ENCODE measurements around the gene GPNMB.

Gene GPNMB

DNA sequence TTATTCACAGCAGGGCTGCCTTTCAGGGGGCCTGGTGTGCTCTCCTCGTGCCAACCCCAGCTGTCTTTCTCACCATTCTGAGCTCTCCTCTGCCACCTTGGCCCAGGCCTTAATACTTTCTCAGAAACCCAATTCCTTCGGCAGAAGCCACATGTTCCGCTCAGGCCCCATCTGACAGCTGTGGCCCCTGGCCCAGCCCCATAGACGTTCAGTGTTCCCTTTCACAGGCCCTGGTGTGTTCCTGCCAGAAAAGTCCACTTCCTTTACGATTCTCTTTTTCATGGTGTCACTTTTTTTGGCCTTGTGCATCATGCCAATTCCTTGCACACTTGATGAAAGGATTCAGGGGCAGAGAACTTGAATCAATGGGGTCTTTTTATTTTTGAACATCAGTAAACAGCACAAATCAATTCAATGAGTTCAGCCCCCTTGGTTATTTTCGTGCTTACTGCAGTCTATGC, 15.9 kb upstream of the GPNMB start:
- no peak for DNase-seq (ENCODE audit: low spot score)

DNA sequence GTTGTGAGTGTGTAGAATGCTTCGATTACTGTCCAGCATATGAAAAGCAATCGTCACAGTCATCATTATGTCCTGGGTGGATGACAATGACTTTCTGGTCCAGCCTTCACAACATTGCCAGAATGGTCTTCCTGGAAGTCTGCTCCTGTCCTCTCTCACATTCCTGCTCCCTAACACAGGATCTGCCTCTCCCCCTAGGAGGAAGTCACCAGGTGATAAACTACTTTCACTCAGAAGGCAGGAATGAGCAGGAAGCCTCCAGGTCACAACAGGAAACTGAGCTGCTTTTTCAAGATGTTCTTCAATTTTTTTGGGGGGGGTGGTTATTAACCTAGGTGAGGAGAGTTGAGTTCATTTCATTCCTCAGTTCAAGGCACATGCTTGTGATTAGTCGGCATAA, 13.6 kb upstream of the GPNMB start:
- no peak for DNase-seq (ENCODE audit: low spot score)

DNA sequence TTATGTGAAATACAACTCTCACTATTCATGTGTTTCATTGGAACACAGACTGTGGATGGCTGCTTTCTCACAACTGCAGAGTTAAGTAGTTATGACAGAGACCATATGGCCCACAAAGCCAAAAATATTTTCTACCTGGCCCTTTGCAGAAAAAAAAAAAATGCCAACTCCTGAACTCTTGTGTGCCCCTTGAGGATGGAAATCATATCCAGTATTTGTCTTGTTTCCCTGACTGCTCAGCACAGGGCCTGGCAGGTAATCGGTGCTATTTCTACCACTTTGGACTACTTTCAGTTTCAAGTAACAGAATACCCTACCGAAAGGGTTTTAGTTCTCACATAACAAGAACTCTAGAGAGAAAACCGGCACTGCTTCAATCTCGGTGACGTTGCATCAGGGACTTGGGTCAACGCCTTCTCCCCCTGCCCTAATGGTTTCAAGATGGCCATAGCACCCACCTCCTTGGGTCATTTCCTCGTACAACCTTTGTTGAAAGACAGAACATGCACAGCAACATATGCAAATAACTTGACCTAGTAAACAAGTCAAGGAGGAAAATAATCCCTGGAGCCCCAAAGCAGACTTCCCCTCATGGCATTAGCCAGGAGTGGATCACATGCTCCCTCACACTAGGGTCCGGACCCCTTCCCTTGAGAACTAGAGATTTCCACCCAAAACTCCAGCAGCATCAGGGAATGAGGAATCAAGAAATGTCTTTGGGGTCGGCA, 11.8 kb upstream of the GPNMB start:
- no peak for DNase-seq (ENCODE audit: low spot score)

GRCh38 chr7:23235813-23236221, 10.8 kb upstream of the GPNMB start:
- peak; percentile 18 for DNase-seq (ENCODE audit: low spot score)

DNA sequence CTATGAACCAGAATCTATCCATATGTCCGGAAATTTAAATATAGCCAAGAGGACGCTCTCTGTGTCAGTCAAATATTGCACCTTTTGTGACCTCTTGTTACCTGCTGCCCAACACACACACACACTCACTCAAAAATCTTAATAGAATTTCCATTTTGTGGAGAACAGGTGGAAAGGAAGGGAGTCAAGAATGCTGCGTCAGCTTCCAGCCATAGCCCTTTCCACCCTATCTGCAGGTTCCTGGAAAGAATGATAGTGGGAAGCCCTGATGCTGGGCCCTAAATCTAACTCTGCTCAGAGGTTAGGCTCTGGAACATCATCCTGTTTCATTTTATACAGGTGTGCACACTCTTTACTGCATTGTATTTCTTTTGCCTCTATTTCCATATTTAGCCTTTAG, 9.6 kb upstream of the GPNMB start:
- DNase-seq (ENCODE audit: low spot score) = no peak

DNA sequence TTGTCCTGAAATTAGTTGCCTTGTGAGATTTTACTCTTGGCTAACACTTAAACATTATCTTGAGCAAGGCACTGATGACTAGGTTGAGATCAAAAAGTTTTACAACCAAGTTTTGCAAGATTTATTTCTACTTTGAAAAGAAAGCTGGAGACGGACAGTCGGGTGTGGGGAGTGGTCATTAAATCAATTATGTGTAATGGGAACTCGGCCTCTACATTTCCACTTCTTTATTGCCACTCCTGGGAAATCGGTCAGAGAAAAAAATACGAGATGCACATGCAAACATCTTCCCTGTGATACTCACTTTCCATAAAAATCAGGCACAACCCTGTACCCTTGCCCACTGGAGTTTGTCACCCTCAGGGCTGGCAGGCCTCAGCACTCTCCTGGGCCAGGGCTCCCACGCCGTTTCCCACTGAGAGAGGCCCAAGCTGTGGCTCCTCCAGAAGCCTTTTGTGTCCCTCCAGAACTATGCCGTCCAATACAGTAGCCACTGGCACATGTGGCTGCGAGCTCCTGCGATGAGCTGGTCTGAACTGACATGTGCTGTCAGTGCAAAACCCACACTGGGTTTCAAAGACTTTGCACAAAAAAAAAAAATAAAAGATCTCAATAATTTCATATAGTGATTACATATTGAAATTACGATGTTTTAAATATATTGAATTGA, 7.5 kb upstream of the GPNMB start:
- DNase-seq (ENCODE audit: low spot score) = no peak

GRCh38 chr7:23239698-23240097, 6.9 kb upstream of the GPNMB start:
- no peak for DNase-seq (ENCODE audit: low spot score)

DNA sequence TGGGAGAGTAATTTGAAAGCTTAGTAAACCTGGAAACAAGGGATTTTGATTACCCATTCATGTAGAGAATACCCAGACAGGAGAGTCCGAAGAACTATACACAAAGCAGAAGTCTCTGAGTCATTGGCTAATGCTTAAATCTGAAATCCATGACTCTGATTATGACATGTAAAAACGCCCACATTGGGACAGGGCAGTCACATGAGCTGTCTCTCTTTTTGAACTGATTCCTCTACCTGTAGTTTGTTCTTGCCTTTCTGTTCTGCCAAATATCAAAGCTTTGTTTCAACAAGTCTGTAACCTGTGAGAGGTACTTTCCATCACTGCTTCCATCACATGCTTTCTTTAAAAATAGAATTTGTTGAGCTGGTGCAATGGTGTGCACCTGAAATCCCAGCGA, 4.3 kb upstream of the GPNMB start:
- DNase-seq (ENCODE audit: low spot score) = no peak

DNA sequence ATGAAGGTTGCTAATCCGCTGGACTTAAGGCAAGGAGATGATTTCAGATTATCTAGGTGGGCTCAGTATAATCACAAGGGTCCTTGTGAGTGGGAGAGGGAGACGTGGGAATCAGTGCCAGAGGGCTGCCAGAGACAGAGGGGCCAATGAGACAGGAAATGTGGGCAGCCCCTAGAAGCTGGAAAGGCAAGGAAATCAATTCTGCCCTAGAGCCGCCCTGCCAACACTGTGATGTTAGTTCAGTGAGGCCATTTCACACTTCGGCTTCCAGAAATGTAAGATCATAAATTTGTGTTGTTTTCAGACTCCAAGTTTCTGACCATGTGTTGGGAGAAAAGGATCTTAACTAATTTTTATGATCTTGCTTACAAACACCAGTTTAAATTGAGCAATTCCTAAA, 3.6 kb upstream of the GPNMB start:
- no peak for DNase-seq (ENCODE audit: low spot score)

GRCh38 chr7:23247046-23247602, 549 bp downstream of the GPNMB start:
- no peak for DNase-seq (ENCODE audit: low spot score)

GRCh38 chr7:23247603-23248335, 1.2 kb downstream of the GPNMB start:
- DNase-seq (ENCODE audit: low spot score) = no peak

DNA sequence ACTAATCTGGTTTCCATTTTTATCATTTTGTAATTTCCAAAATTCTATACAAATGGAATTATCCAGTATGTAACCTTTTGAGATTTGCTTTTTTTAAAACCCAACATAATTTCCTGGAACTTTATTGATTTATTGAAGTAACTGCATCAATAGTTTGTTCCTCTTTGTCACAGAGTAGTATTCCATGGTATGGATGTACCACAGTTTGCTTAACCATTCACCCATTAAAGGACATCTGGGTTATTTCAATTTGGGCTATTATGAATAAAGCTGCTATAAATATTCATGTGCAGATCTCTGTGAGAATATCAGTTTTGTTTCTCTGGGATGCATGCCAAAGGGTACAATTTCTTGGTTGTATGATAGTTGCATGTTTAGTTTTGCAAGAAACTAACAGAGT, 2.9 kb downstream of the GPNMB start:
- no peak for DNase-seq (ENCODE audit: low spot score)

GRCh38 chr7:23254051-23254681, 7.6 kb downstream of the GPNMB start:
- DNase-seq (ENCODE audit: low spot score) = peak; percentile 49

- DNase-seq (ENCODE audit: low spot score) = no peak
Measured at GRCh38 chr7:23256731-23257130, 10.2 kb downstream of the GPNMB start.

GRCh38 chr7:23260371-23260770, 13.8 kb downstream of the GPNMB start:
- no peak for DNase-seq (ENCODE audit: low spot score)

DNA sequence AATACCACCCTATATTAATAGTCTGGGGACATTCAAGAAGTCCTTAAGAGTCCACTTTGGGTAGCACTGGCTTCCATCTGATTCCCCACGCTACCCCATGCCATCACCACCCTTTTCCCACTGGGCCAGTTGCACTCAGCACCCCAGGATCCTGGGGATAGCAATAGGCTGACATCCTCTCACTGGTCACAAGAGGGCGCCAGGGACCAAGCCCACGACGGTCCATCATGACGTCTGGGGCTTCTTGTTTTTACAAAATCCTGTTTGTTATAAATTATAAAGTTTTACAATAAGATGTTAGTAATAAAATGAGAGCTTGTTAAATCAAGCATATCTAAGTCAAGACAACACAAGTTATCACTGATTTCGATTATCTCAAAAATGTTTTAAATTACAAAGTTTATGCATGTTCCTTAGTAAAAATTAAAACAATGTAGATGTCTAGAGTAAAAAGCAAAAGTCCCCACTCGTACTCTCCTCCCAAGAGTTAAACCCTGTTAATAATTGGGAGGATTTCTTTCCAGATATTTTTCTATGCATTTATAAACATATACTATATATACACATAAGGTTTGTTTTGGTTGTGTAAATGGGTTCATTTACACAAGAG, 15.4 kb downstream of the GPNMB start:
- peak; percentile 73 for DNase-seq (ENCODE audit: low spot score)

GRCh38 chr7:23264916-23265458, 18.4 kb downstream of the GPNMB start:
- no peak for DNase-seq (ENCODE audit: low spot score)

- no peak for DNase-seq (ENCODE audit: low spot score)
Measured at GRCh38 chr7:23266918-23267317, 20.3 kb downstream of the GPNMB start.

DNA sequence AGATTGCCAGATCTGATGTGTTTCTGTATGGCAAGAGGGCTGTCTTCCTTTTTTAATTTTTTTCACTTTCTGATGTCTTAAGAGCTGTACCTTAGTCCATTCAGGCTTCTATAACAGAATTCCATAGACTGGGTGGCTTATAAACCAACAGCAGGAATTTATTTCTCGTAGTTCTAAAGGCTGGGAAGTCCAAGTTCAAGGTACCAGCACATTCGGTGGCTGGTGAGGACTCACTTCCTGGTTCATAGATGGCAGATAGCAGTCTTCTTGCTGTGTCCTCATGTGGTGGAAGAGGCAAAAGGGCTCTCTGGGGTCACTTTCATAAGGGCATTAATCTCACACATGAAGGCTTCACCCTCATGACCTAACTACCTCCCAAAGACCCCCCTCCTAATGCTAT, 20.8 kb downstream of the GPNMB start:
- DNase-seq (ENCODE audit: low spot score) = no peak

- DNase-seq (ENCODE audit: low spot score) = no peak
Measured at GRCh38 chr7:23268167-23268566, 21.6 kb downstream of the GPNMB start.

DNA sequence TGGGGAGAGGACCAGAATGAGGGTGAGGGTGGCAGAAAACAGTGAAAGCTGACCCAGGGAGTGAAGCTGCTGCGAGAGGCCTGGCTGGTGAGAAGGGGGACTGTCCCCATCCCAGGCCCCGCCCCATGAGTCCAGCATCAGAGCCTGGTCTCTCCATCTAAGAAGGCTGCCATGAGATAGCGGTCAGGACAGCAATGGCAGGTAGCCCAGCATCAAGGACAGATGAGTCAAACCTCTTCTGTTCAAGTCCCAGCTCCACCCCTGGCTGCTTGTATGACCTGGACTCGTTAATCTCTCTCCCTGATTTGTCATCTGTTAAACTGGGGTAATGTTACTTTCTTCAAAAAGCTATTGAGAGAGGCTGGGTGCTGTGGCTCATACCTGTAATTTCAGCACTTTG, 22.2 kb downstream of the GPNMB start:
- no peak for DNase-seq (ENCODE audit: low spot score)

- no peak for DNase-seq (ENCODE audit: low spot score)
Measured at GRCh38 chr7:23272275-23272674, 25.7 kb downstream of the GPNMB start.
